ENCODE measurements around the gene ECI2. TPM values are rescaled to one million over a fixed set of nuclear protein-coding genes. Genes with fewer than 3 reads are reported as not detected.

ECI2 gene
- polyA plus RNA-seq, 2 of the 4 experiments (the other 2 are of a cell fraction) = 48.1 to 68.9 TPM

- Histone ChIP-seq H3K4me2 (no peak overlapping the region), H3K27ac (no peak overlapping the region), H3K9me3 (no peaks in the 10 kb centered on the region), H3K4me1 (peaks cover 3% of the 10 kb centered on the region; the same call in 1 of the 3 replicates), H3K4me3 (no peak overlapping the region)
- POLR2A ChIA-PET = no interaction called here
- DNase-seq (ENCODE audit: low read depth in 1 of 2, low spot score in 1 of 2) (no peak), ATAC-seq (no peak), FAIRE-seq (no peak)
- 82% methylated on average over 2 of the region's 2 CpGs for WGBS (ENCODE audit: missing lambda C conversion rate)
- no peak for TF ChIP-seq TP53 (CRISPR knock-in tag; IDR thresholded peaks at IDR 0.05)
- no peak for TF ChIP-seq EP300 (IDR thresholded peaks at IDR 0.05)
- TF ChIP-seq MAZ (IDR thresholded peaks at IDR 0.05; ENCODE audit: borderline replicate concordance, low read depth, low read length) = no peak
- no peak for TF ChIP-seq SMC3 (IDR thresholded peaks at IDR 0.05)
- no peak for TF ChIP-seq JUN (IDR thresholded peaks at IDR 0.05)
- TF ChIP-seq HEYL (CRISPR knock-in tag; IDR thresholded peaks at IDR 0.05) = no peak
- TF ChIP-seq, protein P1, sequence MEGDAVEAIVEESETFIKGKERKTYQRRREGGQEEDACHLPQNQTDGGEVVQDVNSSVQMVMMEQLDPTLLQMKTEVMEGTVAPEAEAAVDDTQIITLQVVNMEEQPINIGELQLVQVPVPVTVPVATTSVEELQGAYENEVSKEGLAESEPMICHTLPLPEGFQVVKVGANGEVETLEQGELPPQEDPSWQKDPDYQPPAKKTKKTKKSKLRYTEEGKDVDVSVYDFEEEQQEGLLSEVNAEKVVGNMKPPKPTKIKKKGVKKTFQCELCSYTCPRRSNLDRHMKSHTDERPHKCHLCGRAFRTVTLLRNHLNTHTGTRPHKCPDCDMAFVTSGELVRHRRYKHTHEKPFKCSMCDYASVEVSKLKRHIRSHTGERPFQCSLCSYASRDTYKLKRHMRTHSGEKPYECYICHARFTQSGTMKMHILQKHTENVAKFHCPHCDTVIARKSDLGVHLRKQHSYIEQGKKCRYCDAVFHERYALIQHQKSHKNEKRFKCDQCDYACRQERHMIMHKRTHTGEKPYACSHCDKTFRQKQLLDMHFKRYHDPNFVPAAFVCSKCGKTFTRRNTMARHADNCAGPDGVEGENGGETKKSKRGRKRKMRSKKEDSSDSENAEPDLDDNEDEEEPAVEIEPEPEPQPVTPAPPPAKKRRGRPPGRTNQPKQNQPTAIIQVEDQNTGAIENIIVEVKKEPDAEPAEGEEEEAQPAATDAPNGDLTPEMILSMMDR (IDR thresholded peaks at IDR 0.05) = no peak
- no peak for TF ChIP-seq BHLHE40 (IDR thresholded peaks at IDR 0.05; ENCODE audit: low read depth, low read length)
- no peak for TF ChIP-seq CBX8 (IDR thresholded peaks at IDR 0.05)
- no peak for TF ChIP-seq HES2 (IDR thresholded peaks at IDR 0.05)
- no peak for TF ChIP-seq JUNB (IDR thresholded peaks at IDR 0.05)
- TF ChIP-seq ZNF302 (CRISPR knock-in tag; IDR thresholded peaks at IDR 0.05) = no peak
- TF ChIP-seq RNF2 (IDR thresholded peaks at IDR 0.05; ENCODE audit: borderline replicate concordance, low read depth) = no peak
- no peak for TF ChIP-seq PHF8 (IDR thresholded peaks at IDR 0.05; ENCODE audit: borderline replicate concordance, low read depth)
- TF ChIP-seq CHD4 (IDR thresholded peaks at IDR 0.05; ENCODE audit: borderline replicate concordance) = no peak
- no peak for TF ChIP-seq ZFP36 (IDR thresholded peaks at IDR 0.05; ENCODE audit: borderline replicate concordance, partially characterized antibody)
- no peak for TF ChIP-seq RCOR1 (IDR thresholded peaks at IDR 0.05; ENCODE audit: low read depth, low read length)
- TF ChIP-seq, protein P2, sequence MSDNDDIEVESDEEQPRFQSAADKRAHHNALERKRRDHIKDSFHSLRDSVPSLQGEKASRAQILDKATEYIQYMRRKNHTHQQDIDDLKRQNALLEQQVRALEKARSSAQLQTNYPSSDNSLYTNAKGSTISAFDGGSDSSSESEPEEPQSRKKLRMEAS (IDR thresholded peaks at IDR 0.05) = no peak
- TF ChIP-seq, protein P3, sequence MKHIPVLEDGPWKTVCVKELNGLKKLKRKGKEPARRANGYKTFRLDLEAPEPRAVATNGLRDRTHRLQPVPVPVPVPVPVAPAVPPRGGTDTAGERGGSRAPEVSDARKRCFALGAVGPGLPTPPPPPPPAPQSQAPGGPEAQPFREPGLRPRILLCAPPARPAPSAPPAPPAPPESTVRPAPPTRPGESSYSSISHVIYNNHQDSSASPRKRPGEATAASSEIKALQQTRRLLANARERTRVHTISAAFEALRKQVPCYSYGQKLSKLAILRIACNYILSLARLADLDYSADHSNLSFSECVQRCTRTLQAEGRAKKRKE (CRISPR knock-in tag; IDR thresholded peaks at IDR 0.05; ENCODE audit: low read depth) = no peak
- CTCF ChIA-PET = interaction anchor here (0.6 kb wide), 1 partner anchor 463 kb away, joined by 3 read pairs; no protein-coding TSS in a partner anchor
Observed at GRCh38 chr6:4176907-4177306, 41.5 kb upstream of the ECI2 start.

DNA sequence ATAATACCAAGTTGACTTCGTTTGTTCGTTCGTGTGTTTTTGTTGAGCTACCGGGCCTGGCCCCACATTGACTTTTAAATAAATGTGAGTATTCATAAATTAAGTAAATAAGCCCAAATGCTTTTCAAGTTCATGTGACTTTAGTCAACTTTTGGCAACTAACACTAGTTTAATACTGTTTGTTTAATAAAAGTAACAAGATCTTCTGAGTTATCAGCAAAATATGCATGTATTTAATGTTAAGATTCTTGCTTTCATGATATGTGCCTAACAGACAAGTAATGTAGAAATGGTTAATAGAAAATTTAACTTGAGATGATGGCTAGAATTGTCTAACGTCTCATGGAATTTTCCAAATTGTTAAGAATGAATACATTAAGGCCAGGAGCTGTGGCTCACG is 38.7 kb upstream of the ECI2 start:
- no peak overlapping the region for H3K27ac ChIP-seq
- ATAC-seq = no peak
- no peak for FAIRE-seq
- TF ChIP-seq USF2 (IDR thresholded peaks at IDR 0.05) = no peak
- TF ChIP-seq EHMT2 (IDR thresholded peaks at IDR 0.05; ENCODE audit: low read depth) = no peak
- no peak for TF ChIP-seq CBX8 (IDR thresholded peaks at IDR 0.05)
- TF ChIP-seq SMC3 (IDR thresholded peaks at IDR 0.05) = no peak
- TF ChIP-seq NR3C1 (IDR thresholded peaks at IDR 0.05) = no peak
- no peak for TF ChIP-seq ZNF302 (CRISPR knock-in tag; IDR thresholded peaks at IDR 0.05)
- no peak for TF ChIP-seq HDAC2 (IDR thresholded peaks at IDR 0.05)
- no peak for TF ChIP-seq KDM1A (IDR thresholded peaks at IDR 0.05; ENCODE audit: low read depth)
- TF ChIP-seq RARB (CRISPR knock-in tag; IDR thresholded peaks at IDR 0.05) = no peak
- TF ChIP-seq MAZ (IDR thresholded peaks at IDR 0.05; ENCODE audit: borderline replicate concordance, low read depth, low read length) = no peak
- no peak for TF ChIP-seq POLR2A (IDR thresholded peaks at IDR 0.05; ENCODE audit: low read length)
- no peak for TF ChIP-seq GATA3 (IDR thresholded peaks at IDR 0.05; ENCODE audit: borderline replicate concordance)
- CTCF ChIA-PET = no interaction called here
- no peak overlapping the region for H3K4me2 ChIP-seq
- POLR2A ChIA-PET = no interaction called here
- 82% methylated on average over 6 of the region's 6 CpGs for WGBS (ENCODE audit: missing lambda C conversion rate)
- H3K4me1 ChIP-seq = no peaks in the 10 kb centered on the region
- no peak overlapping the region for H3K4me3 ChIP-seq
- DNase-seq (ENCODE audit: low read depth in 1 of 2, low spot score in 1 of 2) = no peak
- H3K9me3 ChIP-seq = no peaks in the 10 kb centered on the region

Measured in A549 (cell line).